Ureter (tissue), 1 donor: ENCODE data around the gene SLC18A3. TPM values are rescaled to one million over a fixed set of nuclear protein-coding genes. Genes with fewer than 3 reads are reported as not detected.

ENCODE experiments used
- DNase-seq: peaks from one replicate; pipeline ENCODE4 v3.0.0-alpha.2; 2020; ENCODE audit warnings: low spot score
- total RNA-seq: library from RNA; stranded (reverse); gene quantifications from one replicate; pipeline ENCODE4 v1.2.4, GENCODE V29; 2023
- donor health status: DM: yes; HTN: yes; CAD: no.

SLC18A3 gene
- total RNA-seq, 1 donor from 2014 or later = not detected

GRCh38 chr10:49595713-49596492, 14.2 kb upstream of the SLC18A3 start:
- DNase-seq = no peak

- DNase-seq = no peak
These were observed 13.7 kb upstream of the SLC18A3 start for GRCh38 chr10:49596493-49596809.

- no peak for DNase-seq
These were observed 13.3 kb upstream of the SLC18A3 start for GRCh38 chr10:49596836-49597235.

- DNase-seq = no peak
These were observed 12.5 kb upstream of the SLC18A3 start for GRCh38 chr10:49597426-49598163.

- no peak for DNase-seq
These were observed 11.8 kb upstream of the SLC18A3 start for GRCh38 chr10:49598164-49598856.

GRCh38 chr10:49598986-49599385, 11.1 kb upstream of the SLC18A3 start:
- no peak for DNase-seq

GRCh38 chr10:49599546-49599945, 10.6 kb upstream of the SLC18A3 start:
- no peak for DNase-seq

GRCh38 chr10:49600046-49600445, 10.1 kb upstream of the SLC18A3 start:
- no peak for DNase-seq

GRCh38 chr10:49600781-49601400, 9.2 kb upstream of the SLC18A3 start:
- no peak for DNase-seq

GRCh38 chr10:49601857-49602256, 8.3 kb upstream of the SLC18A3 start:
- DNase-seq = no peak

- DNase-seq = no peak
These were observed 7.6 kb upstream of the SLC18A3 start for GRCh38 chr10:49602380-49603023.

GRCh38 chr10:49605216-49605938, 4.7 kb upstream of the SLC18A3 start:
- peak; percentile 32 for DNase-seq

- peak; percentile 13 for DNase-seq
These were observed 4.1 kb upstream of the SLC18A3 start for GRCh38 chr10:49605939-49606509.

- DNase-seq = no peak
These were observed 3.1 kb upstream of the SLC18A3 start for GRCh38 chr10:49606981-49607535.

- DNase-seq = no peak
These were observed 1.7 kb upstream of the SLC18A3 start for GRCh38 chr10:49608166-49609005.

GRCh38 chr10:49609006-49609282, 1.2 kb upstream of the SLC18A3 start:
- DNase-seq = no peak

GRCh38 chr10:49609283-49610113, 612 bp upstream of the SLC18A3 start:
- DNase-seq = no peak

- no peak for DNase-seq
These were observed 502 bp downstream of the SLC18A3 start for GRCh38 chr10:49610458-49611165.
